ENCODE measurements around the gene NLRC3. TPM values are rescaled to one million over a fixed set of nuclear protein-coding genes. Genes with fewer than 3 reads are reported as not detected.

The NLRC3 gene
- total RNA-seq, 4 donors from 2014 or later, result under 0.01 to 1.5 (median 0.68) TPM

- TF ChIP-seq CTCF (IDR thresholded peaks at IDR 0.05) (no peak), POLR2A (IDR thresholded peaks at IDR 0.05) (no peak)
- no peak for DNase-seq
These were observed 30.9 kb upstream of the NLRC3 start for GRCh38 chr16:3608069-3608468.

GRCh38 chr16:3607634-3608033, 30.4 kb upstream of the NLRC3 start:
- Histone ChIP-seq H3K9me3 (no peaks in the 10 kb centered on the region), H3K4me1 (peaks cover 0 to 10% of the 10 kb centered on the region in 2 donors), H3K4me3 (no peak overlapping the region), H3K27me3 (no peaks in the 10 kb centered on the region), H3K27ac (no peak overlapping the region), H3K36me3 (no peaks in the 10 kb centered on the region)
- TF ChIP-seq POLR2A (IDR thresholded peaks at IDR 0.05), result no peak
- TF ChIP-seq CTCF (IDR thresholded peaks at IDR 0.05), result no peak
- intact Hi-C loops (cut with DNase I; ENCODE audit: low total_unique reads), result no loop called here
- DNase-seq, result no peak

More at GRCh38 chr16:3608069-3608468, 30.9 kb upstream of the NLRC3 start:
- H3K4me3 ChIP-seq, result no peak overlapping the region
- H3K27me3 ChIP-seq, result no peaks in the 10 kb centered on the region
- H3K27ac ChIP-seq, result no peak overlapping the region
- no peaks in the 10 kb centered on the region for H3K36me3 ChIP-seq
- peaks cover 0 to 14% of the 10 kb centered on the region in 2 donors for H3K4me1 ChIP-seq
- H3K9me3 ChIP-seq, result no peaks in the 10 kb centered on the region
- intact Hi-C loops (cut with DNase I; ENCODE audit: low total_unique reads), result no loop called here

GRCh38 chr16:3607161-3607560, 30.0 kb upstream of the NLRC3 start:
- no peaks in the 10 kb centered on the region for H3K9me3 ChIP-seq
- TF ChIP-seq POLR2A (IDR thresholded peaks at IDR 0.05), result no peak
- no peak for TF ChIP-seq CTCF (IDR thresholded peaks at IDR 0.05)
- intact Hi-C loops (cut with DNase I; ENCODE audit: low total_unique reads), result no loop called here
- H3K4me3 ChIP-seq, result no peak overlapping the region
- peaks cover 0 to 5% of the 10 kb centered on the region in 2 donors for H3K4me1 ChIP-seq
- DNase-seq, result no peak
- no peak overlapping the region for H3K27ac ChIP-seq
- H3K27me3 ChIP-seq, result no peaks in the 10 kb centered on the region
- H3K36me3 ChIP-seq, result no peaks in the 10 kb centered on the region

- no peak for DNase-seq
- no peaks in the 10 kb centered on the region for H3K9me3 ChIP-seq
- H3K27me3 ChIP-seq, result no peaks in the 10 kb centered on the region
- no peaks in the 10 kb centered on the region for H3K36me3 ChIP-seq
- TF ChIP-seq POLR2A (IDR thresholded peaks at IDR 0.05), result no peak
- no peak for TF ChIP-seq CTCF (IDR thresholded peaks at IDR 0.05)
- intact Hi-C loops (cut with DNase I; ENCODE audit: low total_unique reads), result no loop called here
- no peak overlapping the region for H3K4me3 ChIP-seq
- no peak overlapping the region for H3K27ac ChIP-seq
- H3K4me1 ChIP-seq, result peaks cover 0 to 4% of the 10 kb centered on the region in 2 donors
These were observed 29.2 kb upstream of the NLRC3 start for GRCh38 chr16:3606441-3606840.

- Histone ChIP-seq H3K4me1 (no peaks in the 10 kb centered on the region), H3K27ac (no peak overlapping the region), H3K27me3 (no peaks in the 10 kb centered on the region), H3K9me3 (no peaks in the 10 kb centered on the region), H3K36me3 (no peaks in the 10 kb centered on the region), H3K4me3 (no peak overlapping the region)
- intact Hi-C loops (cut with DNase I; ENCODE audit: low total_unique reads), result no loop called here
- no peak for DNase-seq
- TF ChIP-seq POLR2A (IDR thresholded peaks at IDR 0.05) (no peak), CTCF (IDR thresholded peaks at IDR 0.05) (no peak)
These were observed 25.1 kb upstream of the NLRC3 start for GRCh38 chr16:3602320-3602653.

Data from uterus (tissue), 4 donors.